HG03175 (cell line): ENCODE measurements around the gene PARVA.

ENCODE experiments used
- ATAC-seq: cut with Tn5 transposase; IDR thresholded peaks from one replicate; pipeline ENCODE4 v1.9.1; 2021; ENCODE audit warnings: mild to moderate bottlenecking, moderate library complexity; ENCODE audit not compliant: unreplicated experiment

PARVA gene

GRCh38 chr11:12581923-12582322, 204.6 kb downstream of the PARVA start:
- no peak for ATAC-seq
